GM21447 (cell line): ENCODE results near the gene PDGFRB.
A peak's percentile ranks its signal among the peaks of the same experiment; 100 is the strongest.

Source experiments
- ATAC-seq: cut with Tn5 transposase; IDR thresholded peaks from one replicate; pipeline ENCODE4 v1.9.1; 2021; ENCODE audit not compliant: unreplicated experiment

Gene PDGFRB

DNA sequence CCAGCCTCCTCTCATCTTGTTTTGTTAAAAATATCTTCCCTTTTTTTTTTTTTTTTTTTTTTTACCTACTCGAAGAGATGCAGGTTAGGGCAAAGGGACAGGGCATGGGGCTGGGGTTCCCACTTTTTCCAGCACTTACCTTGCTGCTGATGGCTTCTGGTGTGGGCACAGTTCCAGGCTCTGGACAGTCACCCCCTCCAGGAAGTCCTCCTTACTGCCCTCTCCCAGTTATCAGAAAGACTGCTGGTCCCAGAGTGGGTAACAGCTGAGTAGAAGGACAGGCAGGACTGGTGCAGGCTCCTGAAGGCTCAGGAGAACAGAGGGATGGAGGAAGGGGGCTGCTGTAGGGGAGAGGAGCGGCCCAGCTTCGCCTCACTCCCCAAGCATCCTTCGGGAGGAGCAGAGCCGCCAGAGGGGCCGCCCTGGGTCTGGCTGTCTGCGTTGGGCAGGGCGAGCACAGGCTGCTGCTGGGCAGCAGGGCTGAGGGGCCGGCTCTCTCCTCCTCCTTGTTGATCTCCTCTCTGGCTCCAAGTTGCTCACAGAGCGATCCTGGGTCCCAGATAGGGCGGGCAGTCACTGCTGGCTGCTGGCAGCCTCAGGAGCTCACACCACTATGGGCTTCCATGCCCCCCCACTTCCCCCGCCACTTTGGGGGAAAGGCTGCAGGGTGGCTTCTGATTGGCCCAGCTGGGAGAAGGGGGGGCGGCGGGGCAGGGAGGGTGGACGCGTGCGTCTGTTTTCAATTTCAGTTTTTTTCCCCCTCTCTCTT, at the start of gene PDGFRB:
Gene PDGFRB (minus strand): TSS at position 588 of the 769 bp plus-strand sequence. CDS start 18,798 bp downstream, outside the sequence.
- ATAC-seq, result peak; percentile 59

DNA sequence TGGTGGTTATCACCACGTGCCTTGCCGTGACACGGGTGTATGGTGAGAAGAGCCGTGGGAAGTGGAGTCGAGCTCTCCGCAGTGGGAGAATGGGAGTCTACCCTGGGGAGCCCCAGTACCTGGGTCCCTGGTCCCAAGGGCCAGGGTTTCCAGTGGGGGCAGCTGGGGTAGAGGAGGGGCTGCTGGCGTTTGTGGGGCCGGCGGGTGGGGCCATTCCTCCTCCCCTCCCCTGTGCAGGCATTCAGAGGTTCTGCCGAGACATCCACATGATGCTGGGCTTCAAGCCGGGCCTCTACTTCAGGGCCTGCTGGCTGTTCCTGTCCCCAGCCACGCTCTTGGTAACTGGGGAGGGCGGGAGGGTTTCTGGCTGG, 48.9 kb upstream of the PDGFRB start:
- no peak for ATAC-seq

DNA sequence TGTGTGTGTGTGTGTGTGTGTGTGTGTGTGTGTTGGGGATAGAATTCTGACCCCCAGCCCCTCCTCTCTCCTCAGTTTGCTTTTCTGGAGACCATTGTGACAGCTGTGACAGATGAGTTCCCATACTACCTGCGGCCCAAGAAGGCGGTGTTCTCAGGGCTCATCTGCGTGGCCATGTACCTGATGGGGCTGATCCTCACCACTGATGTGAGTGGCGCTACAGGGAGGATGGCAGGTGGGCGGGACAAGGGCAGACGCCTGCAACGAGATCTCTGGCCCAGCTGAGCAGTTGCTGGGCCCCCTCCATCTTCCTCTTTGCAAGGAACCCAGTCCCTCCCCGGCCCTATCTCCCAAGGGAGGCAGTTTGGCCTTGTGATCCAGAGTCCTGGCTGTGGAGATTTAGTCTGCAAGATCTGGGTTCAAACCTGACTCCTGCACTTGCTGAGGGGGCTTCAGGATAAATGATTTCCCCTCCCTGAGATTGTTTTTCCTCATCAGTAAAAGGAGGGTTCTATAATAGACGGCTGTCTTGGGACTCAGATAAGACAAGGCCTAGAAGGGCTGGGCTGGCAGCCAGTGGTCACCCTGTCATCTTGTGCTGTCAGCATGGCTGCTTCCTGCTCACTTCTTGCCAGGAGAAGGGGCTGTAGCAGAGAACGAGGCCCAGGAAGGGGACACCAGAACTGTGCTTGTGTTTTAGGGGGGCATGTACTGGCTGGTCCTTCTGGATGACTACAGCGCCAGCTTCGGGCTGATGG, 48.4 kb upstream of the PDGFRB start:
- no peak for ATAC-seq

DNA sequence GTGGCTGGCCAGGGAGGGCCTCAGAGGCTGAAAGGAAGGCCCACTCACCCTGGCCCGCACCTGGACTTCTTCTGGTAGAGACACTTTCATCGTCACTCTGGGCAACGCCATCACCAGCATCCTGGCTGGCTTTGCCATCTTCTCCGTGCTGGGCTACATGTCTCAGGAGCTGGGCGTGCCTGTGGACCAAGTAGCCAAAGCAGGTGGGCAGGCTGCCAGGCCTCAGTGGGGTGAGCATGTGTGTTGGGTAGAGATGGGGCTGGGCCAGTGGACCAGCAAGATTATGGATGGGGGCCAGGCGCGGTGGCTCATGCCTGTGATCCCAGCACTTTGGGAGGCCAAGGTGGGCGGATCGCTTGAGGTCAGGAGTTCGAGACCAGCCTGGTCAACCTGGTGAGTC, 46.9 kb upstream of the PDGFRB start:
- no peak for ATAC-seq

DNA sequence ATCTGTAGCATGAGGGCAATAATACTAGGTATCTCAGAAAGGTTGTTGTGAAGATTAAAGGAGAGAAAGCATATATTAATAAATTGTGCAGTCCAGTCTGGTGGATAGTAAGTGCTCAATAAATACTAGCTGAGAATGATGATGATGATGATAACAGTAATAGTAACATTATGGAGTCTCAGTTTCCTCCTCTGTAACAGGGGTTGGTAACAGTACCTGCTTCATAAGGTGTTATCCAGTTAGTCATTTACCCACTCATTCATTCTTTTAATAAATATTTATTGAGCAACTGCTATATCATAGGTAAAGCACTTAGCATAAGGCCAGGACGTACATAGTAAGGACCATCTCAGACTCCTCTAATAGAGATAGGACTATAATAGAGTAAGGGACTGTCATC, 41.8 kb upstream of the PDGFRB start:
- no peak for ATAC-seq

DNA sequence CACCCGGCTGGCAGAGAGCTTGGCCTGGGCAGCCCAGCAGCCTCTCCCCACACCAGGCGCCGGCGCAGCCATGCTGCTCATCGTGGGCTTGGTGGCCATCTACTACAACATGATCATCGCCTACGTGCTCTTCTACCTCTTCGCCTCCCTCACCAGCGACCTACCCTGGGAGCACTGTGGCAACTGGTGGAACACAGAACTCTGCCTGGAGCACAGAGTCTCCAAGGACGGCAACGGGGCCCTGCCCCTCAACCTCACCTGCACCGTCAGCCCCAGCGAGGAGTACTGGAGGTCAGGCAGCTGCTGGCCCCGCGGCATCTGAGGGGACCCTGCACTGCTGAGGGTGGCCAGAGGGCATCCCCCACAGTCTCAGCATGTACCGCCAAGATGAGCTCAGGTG, 41.3 kb upstream of the PDGFRB start:
- no peak for ATAC-seq

DNA sequence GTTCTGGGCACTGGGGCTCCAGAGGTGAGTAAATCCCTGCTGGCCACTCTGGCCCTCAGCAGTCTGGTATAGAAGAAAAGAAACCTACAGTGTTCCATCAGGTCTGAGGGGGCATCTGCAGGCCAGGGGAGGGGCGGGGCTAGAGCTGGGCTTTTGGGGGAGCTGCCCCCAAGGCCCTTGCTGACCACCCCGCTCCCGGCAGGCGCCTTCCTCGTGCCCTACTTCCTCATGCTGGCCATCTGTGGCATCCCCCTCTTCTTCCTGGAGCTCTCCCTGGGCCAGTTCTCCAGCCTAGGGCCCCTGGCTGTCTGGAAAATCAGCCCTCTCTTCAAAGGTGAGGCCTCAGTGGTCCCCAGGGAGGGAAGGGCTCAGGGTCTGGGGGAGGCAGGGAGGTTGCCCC, 40.9 kb upstream of the PDGFRB start:
- ATAC-seq, result no peak

DNA sequence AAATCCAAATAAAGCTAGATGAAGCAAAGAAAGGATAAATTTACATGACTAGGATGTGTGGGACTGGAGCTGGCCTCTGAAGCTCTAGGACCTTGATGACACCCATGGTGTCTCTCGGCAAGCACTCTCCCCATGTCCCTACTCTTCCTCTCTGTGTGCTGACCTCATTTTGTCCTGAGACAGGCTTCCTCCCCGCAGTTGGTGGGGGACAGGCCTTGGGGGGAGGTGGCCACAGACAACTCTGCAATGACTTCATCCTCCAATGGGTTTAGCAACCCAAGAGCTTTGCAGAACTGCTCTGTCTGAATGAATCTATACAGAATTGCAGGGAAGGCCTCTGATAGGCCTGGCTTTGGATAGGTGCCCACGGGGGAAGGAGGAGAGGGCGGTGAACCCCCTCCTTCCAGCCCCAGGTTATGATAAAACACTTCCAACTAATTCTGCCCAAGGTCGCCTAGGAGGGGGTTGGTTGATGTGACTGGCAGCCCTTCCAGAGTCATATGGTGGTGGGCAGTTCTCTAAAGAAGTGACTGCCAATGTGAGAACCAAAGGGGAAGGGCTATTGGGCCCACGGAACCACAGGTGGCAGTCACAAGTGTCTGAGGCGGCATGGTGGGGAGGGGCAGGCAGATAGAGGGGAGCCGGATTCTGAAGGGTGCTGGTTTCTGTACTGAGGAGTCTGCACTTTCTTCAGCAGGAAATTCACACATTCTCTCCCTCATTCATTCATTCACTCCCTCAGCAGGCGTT, 40.3 kb upstream of the PDGFRB start:
- ATAC-seq, result no peak

DNA sequence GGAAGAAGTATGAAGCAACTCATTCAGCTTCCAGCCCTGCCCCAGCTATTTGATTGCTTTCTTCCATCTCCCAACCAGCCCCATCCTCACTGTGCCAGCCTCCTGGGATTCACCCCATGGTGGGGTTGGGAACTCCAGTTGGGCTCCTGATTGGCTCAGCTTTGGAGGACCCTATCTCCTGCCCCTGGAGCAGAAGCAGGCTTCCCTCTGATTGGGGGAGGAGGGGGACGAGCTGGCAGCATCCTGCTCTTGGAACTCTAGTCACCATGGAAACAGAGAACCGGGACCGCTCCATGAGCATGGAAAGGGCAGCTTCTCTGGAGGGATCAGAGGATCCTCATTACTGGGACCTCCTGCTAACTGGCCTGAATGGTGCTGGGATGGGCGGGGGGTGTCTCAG, 36.8 kb upstream of the PDGFRB start:
- ATAC-seq, result no peak

DNA sequence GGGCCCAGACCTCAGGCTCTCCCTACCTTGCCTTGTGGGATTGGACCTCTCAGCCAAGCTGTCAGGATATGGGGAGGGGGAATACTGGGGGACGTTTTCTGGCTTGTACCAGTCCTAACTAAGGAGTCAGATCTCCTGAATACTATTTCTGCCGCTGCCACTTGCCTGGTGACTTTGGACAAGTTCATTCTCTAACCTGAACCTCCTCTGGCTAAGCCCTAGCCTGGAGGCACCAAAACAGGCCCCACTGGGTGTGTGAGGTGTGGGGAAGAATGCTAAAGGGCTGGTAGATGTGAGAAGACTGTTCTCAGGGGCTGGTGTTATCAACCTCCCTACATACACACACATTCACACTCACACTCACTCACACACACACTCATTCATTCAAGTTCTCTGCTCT, 35.3 kb upstream of the PDGFRB start:
- ATAC-seq, result no peak

DNA sequence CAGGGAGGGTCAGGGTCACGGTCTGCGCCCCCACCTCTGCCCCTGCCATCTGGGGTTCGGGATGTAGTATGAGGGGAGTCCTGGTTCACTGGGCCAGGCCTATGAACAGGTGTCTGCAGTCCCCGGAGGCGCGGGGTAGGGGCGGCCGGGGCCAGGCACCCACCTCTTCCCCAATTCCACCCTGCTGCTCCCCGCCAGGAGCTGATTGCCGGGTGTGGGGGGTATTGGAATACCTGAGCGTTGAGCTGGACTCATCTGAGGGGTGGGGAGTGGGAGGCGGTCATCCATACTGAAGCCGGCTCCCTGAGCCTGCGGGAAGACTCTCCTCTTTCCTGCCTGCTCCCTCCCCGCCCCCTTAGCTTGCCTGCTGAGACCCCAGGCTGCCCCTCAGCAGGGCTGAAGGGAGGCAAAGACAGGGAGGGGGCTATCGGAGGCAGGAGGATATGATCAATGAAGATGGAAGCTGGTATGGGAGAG, 34.9 kb upstream of the PDGFRB start:
- ATAC-seq, result no peak

DNA sequence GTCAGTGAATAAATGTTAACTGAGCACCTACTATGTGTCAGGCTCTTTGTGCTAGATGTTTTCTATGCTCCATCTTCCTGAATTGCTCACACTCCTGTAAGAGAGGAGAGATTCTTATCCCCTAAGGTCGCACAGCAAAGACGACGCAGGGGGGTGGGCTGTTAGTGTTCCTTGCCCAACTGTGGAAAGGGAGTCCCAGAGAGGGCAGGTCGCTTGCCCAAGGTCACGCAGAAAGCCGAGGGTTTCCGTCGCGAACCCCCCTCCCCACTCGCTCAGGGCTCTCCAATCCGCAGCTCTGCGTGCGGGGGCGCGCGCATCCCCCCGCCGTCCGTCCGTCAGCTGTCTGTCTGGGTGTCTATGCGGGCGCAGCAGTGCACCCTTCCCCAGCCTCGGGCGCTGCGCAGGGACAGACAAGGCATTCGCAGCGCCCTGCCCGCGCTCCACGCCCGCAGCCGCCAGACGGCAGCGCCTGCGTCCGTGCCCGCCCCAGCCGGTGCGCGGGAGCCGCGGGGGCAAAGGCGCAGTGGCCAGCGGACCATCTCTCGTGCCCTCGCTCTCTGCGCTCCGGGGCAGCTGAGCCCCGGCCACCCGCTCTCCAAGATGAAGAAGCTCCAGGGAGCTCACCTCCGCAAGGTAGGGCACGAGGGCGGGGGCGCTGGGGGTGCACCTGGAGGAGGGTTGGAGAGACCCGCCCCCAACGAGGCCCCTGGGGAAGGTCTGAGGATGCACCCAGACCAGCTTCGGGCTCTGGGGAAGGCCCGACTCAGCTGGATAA, 34.3 kb upstream of the PDGFRB start, which contains the start of gene SLC6A7:
Gene SLC6A7 (plus strand): TSS at position 335 of the 775 bp plus-strand sequence. CDS start 266 bp downstream, at position 601.
- no peak for ATAC-seq

DNA sequence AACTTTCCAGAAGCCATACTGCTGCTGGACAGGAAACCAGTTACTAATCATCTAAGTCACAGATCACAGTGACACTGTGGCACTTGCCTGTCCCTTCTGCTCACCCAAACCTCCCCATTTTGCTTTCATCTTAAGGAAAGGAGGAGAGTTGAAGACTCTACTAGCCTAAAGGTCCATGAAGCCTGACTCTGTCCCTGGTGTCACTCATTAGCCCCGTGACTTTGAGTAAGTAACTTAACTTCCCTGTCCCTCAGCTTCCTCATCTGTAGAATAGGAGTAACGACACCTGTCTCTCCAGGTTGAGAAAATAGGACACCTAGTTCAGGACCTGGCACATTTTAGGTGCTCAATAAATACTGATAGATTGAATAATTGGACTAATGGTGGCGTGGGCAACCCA, 33.7 kb upstream of the PDGFRB start:
- no peak for ATAC-seq

DNA sequence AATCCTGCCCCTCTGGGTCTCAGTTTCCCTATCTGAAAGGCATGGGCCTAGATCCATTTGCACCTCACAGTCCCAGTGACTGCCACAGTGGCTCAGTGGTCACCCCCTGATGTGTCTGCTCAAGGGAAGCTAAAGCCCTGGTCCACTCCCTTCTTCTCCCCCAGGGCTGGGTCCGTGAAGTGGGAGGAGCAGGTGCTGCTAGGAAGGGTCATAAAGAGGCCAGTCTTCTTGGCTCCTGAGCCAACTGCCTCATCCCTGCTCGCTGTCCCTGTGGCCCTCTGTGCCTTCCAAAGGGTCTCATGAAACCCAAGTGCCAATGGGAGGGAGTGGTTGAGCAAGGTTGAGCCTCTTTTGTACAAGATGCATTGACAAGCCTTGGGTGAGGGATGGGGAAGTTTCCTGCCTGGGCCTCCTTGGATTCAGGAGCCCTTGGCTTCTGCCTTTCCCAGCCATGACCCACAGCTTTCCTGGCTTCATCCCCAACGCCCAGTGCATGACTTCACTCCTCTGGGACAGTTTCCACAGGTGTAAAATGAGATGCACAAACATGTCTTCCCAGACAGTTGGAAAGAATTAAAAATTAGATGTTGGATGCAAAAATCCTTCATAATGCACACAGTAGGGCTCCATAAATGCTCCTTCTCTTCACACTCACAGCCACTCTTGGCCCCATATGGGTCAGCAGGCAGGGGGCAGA, 32.6 kb upstream of the PDGFRB start:
- ATAC-seq, result no peak

DNA sequence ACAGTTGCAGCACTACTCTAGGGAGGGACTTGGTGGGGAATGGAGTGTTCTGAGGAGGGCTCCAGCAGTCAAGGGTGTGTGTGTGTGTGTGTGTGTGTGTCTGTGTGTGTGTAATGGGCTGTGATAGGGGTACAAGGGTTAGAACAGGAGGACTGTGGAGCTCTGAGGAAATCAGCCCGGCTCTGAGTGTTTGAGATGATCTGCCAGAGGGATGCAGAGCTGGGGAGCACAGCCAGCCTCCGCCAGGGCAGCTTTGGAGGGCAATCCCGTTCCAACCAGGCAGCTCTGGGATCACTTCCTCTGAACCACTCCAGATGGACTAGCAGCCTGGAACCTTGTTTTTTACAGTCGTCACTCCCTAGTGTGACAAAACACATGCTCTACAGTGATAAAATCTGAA, 31.3 kb upstream of the PDGFRB start:
- ATAC-seq, result no peak

DNA sequence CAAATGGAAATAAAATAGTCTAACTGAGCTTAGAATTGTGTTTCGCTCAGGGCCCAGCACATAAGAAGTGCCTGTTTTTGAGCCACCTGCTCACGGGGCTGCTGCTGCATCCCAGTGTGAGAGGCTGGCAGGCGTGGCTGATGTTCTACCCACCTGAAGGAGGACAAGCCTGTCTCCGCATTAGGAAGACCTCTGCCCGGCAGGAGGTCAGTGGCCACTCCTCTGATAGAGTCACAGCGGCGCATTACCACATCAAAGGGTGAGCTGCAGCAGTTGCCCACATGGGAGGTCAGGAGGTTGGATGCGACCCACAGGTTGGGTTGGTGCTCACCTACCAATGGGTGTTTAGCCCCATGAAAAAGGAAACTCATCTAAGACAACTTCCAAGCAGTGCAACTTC, 30.5 kb upstream of the PDGFRB start:
- no peak for ATAC-seq

DNA sequence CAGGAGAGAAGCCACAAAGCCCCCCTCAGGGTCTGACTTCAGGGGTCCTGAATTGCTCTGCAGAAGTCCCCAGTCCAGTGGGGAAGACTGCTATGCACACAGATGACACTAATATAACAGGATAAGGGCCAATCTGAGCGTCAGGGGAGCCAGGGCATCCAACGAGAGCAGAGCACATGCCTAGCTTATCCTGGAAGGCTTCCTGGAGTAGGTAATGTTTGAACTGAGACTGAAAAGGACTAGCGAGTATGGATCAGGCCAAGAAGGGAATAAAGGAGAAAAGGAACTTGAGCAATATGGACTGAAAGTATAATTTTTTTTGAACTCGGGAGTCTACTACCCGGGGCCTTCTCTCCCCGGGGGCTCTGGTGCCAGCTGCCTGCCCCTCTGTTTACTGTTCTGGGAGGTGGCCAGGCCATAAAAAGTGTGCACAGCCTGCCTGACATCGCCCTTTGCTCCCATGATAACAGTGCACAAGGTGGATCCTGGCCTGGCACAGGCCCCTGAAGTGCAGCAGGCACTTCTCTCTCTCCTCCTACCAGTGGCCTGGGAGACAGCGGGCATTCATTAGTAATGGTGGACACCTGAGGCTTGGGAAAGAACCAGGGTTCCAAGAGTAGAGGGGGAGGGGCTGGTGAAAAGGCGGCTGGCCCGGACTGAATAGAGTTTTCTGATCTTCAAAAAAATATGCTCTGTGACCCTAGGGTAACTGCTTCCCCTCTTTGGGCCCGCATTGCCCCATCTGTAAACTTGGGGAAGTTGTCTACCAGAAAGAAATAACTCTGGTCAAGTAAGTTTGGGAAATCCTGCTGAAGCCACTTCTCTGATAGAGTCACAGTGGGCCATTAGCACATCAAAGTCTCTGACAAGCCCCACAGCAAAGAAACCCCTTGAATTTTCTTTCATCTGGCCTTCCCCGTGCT, 29.6 kb upstream of the PDGFRB start:
- no peak for ATAC-seq

DNA sequence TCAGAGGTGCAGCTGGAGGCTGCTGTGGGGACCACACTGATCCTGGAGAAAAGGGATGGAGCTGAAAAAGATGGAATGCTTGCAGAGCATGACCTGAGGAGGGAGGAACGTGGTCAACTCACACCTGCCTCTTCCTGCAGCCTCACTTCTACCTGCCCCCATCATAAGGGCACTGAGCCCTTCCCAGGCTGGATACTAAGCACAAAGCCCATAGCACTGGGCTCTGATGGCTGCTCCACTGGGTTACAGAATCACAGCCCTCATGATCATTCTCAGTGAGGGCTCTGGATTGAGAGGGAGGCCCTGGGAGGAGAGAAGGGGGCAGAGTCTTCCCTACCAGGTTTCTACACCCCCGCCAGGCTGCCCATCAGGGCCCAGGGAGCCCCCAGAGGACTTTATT, 28.4 kb upstream of the PDGFRB start:
- no peak for ATAC-seq

DNA sequence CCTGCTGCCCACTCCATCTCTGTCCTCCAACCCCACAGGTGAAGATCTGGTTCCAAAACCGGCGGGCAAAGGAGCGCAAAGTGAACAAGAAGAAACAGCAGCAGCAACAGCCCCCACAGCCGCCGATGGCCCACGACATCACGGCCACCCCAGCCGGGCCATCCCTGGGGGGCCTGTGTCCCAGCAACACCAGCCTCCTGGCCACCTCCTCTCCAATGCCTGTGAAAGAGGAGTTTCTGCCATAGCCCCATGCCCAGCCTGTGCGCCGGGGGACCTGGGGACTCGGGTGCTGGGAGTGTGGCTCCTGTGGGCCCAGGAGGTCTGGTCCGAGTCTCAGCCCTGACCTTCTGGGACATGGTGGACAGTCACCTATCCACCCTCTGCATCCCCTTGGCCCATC, 27.8 kb upstream of the PDGFRB start:
- ATAC-seq, result no peak
